Keratinocyte (primary cell): ENCODE data around the gene MIA3. TPM values are rescaled to one million over a fixed set of nuclear protein-coding genes. Genes with fewer than 3 reads are reported as not detected.

ENCODE experiments used
- DNase-seq: peaks from one replicate; pipeline ENCODE4 v3.0.0-alpha.2; 2011; ENCODE audit warnings: low read depth, missing footprints, low spot score
- FAIRE-seq: peaks from 2 replicates; lab custom pipeline; 2011; peaks lifted over from hg19 to GRCh38; lab: Jason Lieb, UNC
- H2AFZ ChIP-seq: 2 replicates; pipeline ENCODE4 v1.6.0; 2012; ENCODE audit warnings: low read length, control low read depth, inconsistent platforms; ENCODE audit not compliant: control insufficient read depth
- H3K27ac ChIP-seq: 2 replicates; pipeline ENCODE4 v1.5.1; 2011; ENCODE audit warnings: low read length; ENCODE audit not compliant: control insufficient read depth, insufficient read depth
- H3K27me3 ChIP-seq: 3 replicates; pipeline ENCODE4 v1.6.0; 2011; ENCODE audit warnings: low read length; ENCODE audit not compliant: control insufficient read depth, insufficient read depth; ENCODE audit errors: extremely low read depth
- H3K36me3 ChIP-seq, 2 experiments: 2 replicates in 1 of 2; 3 replicates in 1 of 2; pipeline ENCODE4 v1.5.1; 2011; ENCODE audit warnings: low read length in 2 of 2, mild to moderate bottlenecking in 1 of 2; ENCODE audit not compliant: control insufficient read depth in 2 of 2, insufficient read depth in 2 of 2; ENCODE audit errors: extremely low read depth in 1 of 2
- H3K4me1 ChIP-seq: 3 replicates; pipeline ENCODE4 v1.5.1; 2011; ENCODE audit warnings: low read length; ENCODE audit not compliant: control insufficient read depth, insufficient read depth; ENCODE audit errors: extremely low read depth
- H3K4me2 ChIP-seq: 3 replicates; pipeline ENCODE4 v1.6.0; 2011; ENCODE audit warnings: low read depth, low read length; ENCODE audit not compliant: control insufficient read depth, insufficient read depth; ENCODE audit errors: extremely low read depth
- H3K4me3 ChIP-seq, 3 experiments: fragments of 200-600 bp in 1 of 3; sonication (generic) in 1 of 3; 2 replicates in 2 of 3; 3 replicates in 1 of 3; pipeline ENCODE4 v1.5.1; 2011 to 2016; ENCODE audit warnings: low read length in 3 of 3, mild to moderate bottlenecking in 3 of 3, control low read depth in 2 of 3, inconsistent platforms in 1 of 3, low read depth in 1 of 3, mixed read lengths in 1 of 3, mixed run types in 1 of 3, moderate library complexity in 1 of 3; ENCODE audit not compliant: control insufficient read depth in 2 of 3, insufficient read depth in 2 of 3; ENCODE audit errors: extremely low read depth in 1 of 3
- H3K79me2 ChIP-seq: 2 replicates; pipeline ENCODE4 v1.6.0; 2012; ENCODE audit warnings: low read length; ENCODE audit not compliant: control insufficient read depth, insufficient read depth
- H3K9ac ChIP-seq: 3 replicates; pipeline ENCODE4 v1.6.0; 2011; ENCODE audit warnings: low read length; ENCODE audit not compliant: control insufficient read depth, insufficient read depth; ENCODE audit errors: extremely low read depth
- H3K9me1 ChIP-seq: 3 replicates; pipeline ENCODE4 v1.6.0; 2011; ENCODE audit warnings: low read length; ENCODE audit not compliant: control insufficient read depth, insufficient read depth; ENCODE audit errors: extremely low read depth
- H3K9me3 ChIP-seq: 2 replicates; pipeline ENCODE4 v1.5.1; 2012; ENCODE audit warnings: low read depth, low read length; ENCODE audit not compliant: control insufficient read depth
- H4K20me1 ChIP-seq: 3 replicates; pipeline ENCODE4 v1.6.0; 2011; ENCODE audit warnings: low read length; ENCODE audit not compliant: control insufficient read depth, insufficient read depth; ENCODE audit errors: extremely low read depth
- CTCF ChIP-seq, 3 experiments: IDR thresholded peaks in 1 of 3; conservative IDR thresholded peaks in 1 of 3; optimal IDR thresholded peaks in 1 of 3; 2 replicates in 2 of 3; 3 replicates in 1 of 3; pipeline versions ENCODE3 to v1.5.1; 2011; ENCODE audit warnings: low read length in 3 of 3, mild to moderate bottlenecking in 3 of 3, moderate library complexity in 2 of 3, control low read depth in 1 of 3, inconsistent platforms in 1 of 3; ENCODE audit not compliant: insufficient read depth in 2 of 3; ENCODE audit errors: extremely low read depth in 1 of 3
- EZH2 ChIP-seq: IDR thresholded peaks from one replicate; pipeline ENCODE4 v1.6.1; 2012; ENCODE audit warnings: inconsistent platforms, mild to moderate bottlenecking, low read length, moderate library complexity
- dilution Hi-C: fragments of 300-500 bp; cut with MboI; formaldehyde crosslinking; loops from one replicate; pipeline ENCODE4 v1.7.0; 2020; ENCODE audit warnings: low sequenced_read_pairs; ENCODE audit not compliant: extremely low pct_ligation_motif_present
- polyA plus RNA-seq, 5 experiments: library from polyadenylated mRNA; depleted of rRNA in 3 of 5; stranded (reverse) in 3 of 5; stranded (forward) in 1 of 5; unstranded in 1 of 5; fragments of >200 nt; gene quantifications; 1 replicate in 1 of 5; 2 replicates in 3 of 5; 3 replicates in 1 of 5; pipeline versions ENCODE4 v1.2.1 to v1.2.3, GENCODE V29; 2011 to 2012; ENCODE audit warnings: missing spikeins in 2 of 5, low read depth in 1 of 5, low replicate concordance in 1 of 5

MIA3 gene
- polyA plus RNA-seq, 1 donor (not counting 4 experiments of a cell fraction or from before 2014, with no cell fraction given): 29.4 TPM

DNA sequence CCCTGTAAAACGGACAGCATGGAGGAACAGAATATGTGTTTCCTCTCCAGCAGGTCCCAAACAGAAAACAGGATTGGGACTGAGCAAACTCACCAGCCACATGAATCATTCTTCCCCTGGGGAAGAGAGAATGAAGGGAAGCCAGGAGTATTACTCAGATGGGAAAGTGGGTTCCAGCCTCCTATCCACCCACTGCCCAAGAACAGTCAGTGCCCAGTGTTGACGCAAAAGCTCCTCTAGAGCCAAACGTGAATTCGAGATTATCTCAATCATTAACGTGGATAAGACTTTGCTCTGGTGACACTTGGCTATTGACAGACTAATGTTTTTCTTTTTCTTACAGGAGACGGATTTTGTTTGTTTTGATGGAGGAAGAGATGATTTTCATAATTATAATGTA lies 9.3 kb downstream of the MIA3 start:
- H4K20me1 ChIP-seq: no peaks in the 10 kb centered on the region
- TF ChIP-seq CTCF (optimal IDR thresholded peaks at IDR 0.05 in 1 of 3, IDR thresholded peaks at IDR 0.05 in 1 of 3, conservative IDR thresholded peaks at IDR 0.05 in 1 of 3; ENCODE audit: extremely low read depth in 1 of 3, insufficient read depth in 2 of 3, low read length in 3 of 3) (no peak), EZH2 (no peak)
- H3K9me3 ChIP-seq: no peaks in the 10 kb centered on the region
- H3K4me3 ChIP-seq: no peak overlapping the region
- no peaks in the 10 kb centered on the region for H3K4me1 ChIP-seq
- no peak overlapping the region for H2AFZ ChIP-seq
- no peaks in the 10 kb centered on the region for H3K27me3 ChIP-seq
- peaks cover 10% of the 10 kb centered on the region in 2 experiments for H3K36me3 ChIP-seq
- H3K4me2 ChIP-seq: no peak overlapping the region
- H3K9ac ChIP-seq: no peak overlapping the region
- dilution Hi-C loops: no loop called here
- H3K79me2 ChIP-seq: no peaks in the 10 kb centered on the region
- no peak for DNase-seq
- FAIRE-seq: no peak
- H3K9me1 ChIP-seq: no peaks in the 10 kb centered on the region
- no peak overlapping the region for H3K27ac ChIP-seq

- peaks cover 10 to 12% of the 10 kb centered on the region in 2 experiments for H3K36me3 ChIP-seq
Measured at GRCh38 chr1:222629921-222630535, 12.1 kb downstream of the MIA3 start.

More at GRCh38 chr1:222629921-222630535, 12.1 kb downstream of the MIA3 start:
- no peaks in the 10 kb centered on the region for H3K79me2 ChIP-seq
- H3K4me3 ChIP-seq: no peak overlapping the region
- dilution Hi-C loops: no loop called here
- no peak overlapping the region for H3K9ac ChIP-seq
- H3K9me1 ChIP-seq: no peaks in the 10 kb centered on the region
- no peak overlapping the region for H3K4me2 ChIP-seq
- no peak for FAIRE-seq
- no peak for DNase-seq
- no peak overlapping the region for H2AFZ ChIP-seq
- no peak overlapping the region for H3K27ac ChIP-seq
- no peaks in the 10 kb centered on the region for H3K4me1 ChIP-seq
- no peaks in the 10 kb centered on the region for H4K20me1 ChIP-seq
- no peaks in the 10 kb centered on the region for H3K27me3 ChIP-seq
- no peaks in the 10 kb centered on the region for H3K9me3 ChIP-seq
- TF ChIP-seq CTCF (optimal IDR thresholded peaks at IDR 0.05 in 1 of 3, IDR thresholded peaks at IDR 0.05 in 1 of 3, conservative IDR thresholded peaks at IDR 0.05 in 1 of 3; ENCODE audit: extremely low read depth in 1 of 3, insufficient read depth in 2 of 3, low read length in 3 of 3) (no peak), EZH2 (no peak)
